HG03108 (cell line): ENCODE measurements around the gene SFTPB.

Experiments
- ATAC-seq: cut with Tn5 transposase; IDR thresholded peaks from one replicate; pipeline ENCODE4 v1.9.1; 2021; ENCODE audit warnings: moderate library complexity; ENCODE audit not compliant: unreplicated experiment

Gene SFTPB

DNA sequence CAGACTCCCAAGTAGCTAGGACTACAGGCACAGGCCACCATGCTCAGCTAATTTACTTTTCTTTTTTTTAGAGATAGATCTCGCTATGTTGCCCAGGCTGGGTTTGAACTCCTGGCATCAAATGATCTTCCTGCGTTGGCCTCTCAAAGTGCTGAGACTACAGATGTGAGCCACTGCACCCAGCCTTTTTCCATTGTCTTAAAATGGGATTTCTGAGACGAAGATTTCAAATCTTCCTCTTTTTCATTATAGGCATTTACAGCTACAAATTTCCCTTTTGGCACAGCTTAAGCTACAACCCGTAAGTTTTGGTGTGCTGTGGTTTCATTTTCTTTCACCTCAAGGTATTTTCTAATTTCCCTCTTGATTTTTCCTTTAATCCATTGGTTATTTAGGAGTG is 34.8 kb upstream of the SFTPB start:
- ATAC-seq: no peak

GRCh38 chr2:85702172-85702571 is 34.2 kb upstream of the SFTPB start:
- no peak for ATAC-seq

GRCh38 chr2:85699325-85699724 is 31.3 kb upstream of the SFTPB start:
- ATAC-seq: no peak

DNA sequence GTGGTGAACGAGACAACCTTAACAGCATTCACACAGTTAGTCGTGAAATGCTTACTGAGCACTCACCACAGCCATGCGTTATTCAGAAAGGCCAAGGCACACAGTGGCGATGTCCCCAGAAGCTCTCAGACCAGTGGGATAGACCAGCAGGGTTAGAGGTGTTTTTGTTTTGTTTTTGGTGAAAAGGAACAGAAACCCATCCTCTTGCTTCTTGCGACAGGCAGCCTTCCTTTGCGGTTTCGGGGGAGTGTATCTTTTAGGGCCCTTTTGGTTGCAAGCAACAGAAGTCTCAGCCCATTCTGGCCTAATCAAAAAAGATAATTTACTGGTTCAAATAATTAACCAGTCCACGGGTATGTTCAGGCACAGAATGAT is 30.9 kb upstream of the SFTPB start:
- ATAC-seq: no peak

- ATAC-seq: no peak
Measured at GRCh38 chr2:85698184-85698879, 30.3 kb upstream of the SFTPB start.

- ATAC-seq: no peak
Measured at GRCh38 chr2:85697716-85698115, 29.7 kb upstream of the SFTPB start.

DNA sequence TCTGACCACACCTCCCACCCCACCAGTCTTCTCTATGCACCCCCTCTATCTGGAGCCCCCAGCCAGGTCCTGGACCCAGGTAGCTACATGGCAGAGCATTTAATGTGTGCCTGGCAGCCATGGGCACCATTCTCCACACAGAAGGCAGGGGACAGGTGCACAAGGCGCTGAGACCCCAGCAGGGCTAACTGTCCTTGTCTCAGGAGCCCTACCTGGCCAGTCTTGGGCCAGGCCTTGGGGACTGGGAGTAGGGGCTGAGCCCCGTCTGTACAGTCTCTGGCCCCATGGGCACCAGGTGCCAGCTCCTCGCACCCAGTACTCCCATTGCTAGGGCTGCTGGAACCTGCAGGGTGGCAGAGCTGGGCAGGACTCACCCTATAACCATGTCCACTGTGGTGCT is 29.1 kb upstream of the SFTPB start:
- ATAC-seq: no peak

DNA sequence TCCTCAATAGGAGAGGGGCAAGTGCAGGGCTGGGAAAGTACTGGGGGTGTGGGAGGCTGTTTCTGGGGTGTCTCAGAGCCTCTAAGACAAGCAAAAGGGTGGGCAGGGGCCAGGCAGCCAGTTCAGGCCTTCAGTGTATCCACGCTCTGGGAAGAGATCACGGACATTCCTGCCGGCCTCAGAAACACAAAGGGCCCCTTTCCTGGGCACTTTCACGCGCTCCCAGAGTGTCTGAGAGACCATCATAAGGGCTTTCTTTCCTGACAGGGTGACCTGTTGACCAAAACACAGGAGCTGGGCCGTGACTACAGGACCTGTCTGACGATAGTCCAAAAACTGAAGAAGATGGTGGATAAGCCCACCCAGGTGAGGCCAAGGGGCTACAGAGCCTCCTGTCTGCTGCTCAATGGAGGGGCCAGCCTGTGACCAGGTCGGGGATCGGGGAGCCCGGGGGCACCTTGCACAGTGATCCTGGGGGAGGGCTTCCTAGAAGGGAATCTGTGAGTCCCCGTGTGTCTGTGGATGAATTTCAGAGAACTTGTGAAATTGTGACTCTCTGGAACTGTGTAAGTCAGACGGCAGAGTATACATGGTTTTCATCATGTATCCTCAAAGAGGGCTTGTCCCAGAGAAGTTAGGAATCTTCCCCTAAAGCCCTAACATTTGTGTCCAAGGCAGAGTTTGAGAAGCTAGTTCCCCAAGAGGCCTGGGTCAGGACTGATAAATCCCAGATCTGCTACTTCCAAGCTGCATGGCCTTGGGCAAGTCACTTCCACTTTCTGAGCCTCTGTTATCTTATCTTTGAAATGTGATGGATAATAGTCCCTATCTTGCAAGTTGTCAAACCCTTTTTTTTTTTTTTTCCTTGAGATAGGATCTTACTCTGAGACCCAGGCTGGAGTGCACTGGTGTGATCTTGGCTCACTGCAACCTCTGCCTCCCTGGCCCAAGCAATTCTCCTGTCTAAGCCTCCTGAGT is 28.0 kb upstream of the SFTPB start:
- no peak for ATAC-seq

DNA sequence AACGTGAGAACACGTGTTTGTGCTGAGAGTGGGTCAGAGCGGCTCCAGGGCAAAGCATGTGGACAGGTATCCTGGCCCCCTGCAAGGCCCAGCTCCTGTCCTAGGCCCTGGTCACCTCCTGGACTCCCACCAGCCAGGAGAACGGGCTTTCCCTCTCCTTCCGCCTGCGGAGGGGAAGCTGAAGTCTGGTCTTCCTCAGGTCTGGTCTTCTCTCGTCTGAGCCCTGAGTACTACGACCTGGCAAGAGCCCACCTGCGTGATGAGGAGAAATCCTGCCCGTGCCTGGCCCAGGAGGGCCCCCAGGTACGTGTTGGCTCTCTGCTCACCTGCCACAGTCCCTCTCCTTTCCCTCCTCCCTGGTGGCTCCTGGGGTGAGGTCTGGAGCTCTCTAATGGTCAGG is 27.1 kb upstream of the SFTPB start:
- no peak for ATAC-seq

DNA sequence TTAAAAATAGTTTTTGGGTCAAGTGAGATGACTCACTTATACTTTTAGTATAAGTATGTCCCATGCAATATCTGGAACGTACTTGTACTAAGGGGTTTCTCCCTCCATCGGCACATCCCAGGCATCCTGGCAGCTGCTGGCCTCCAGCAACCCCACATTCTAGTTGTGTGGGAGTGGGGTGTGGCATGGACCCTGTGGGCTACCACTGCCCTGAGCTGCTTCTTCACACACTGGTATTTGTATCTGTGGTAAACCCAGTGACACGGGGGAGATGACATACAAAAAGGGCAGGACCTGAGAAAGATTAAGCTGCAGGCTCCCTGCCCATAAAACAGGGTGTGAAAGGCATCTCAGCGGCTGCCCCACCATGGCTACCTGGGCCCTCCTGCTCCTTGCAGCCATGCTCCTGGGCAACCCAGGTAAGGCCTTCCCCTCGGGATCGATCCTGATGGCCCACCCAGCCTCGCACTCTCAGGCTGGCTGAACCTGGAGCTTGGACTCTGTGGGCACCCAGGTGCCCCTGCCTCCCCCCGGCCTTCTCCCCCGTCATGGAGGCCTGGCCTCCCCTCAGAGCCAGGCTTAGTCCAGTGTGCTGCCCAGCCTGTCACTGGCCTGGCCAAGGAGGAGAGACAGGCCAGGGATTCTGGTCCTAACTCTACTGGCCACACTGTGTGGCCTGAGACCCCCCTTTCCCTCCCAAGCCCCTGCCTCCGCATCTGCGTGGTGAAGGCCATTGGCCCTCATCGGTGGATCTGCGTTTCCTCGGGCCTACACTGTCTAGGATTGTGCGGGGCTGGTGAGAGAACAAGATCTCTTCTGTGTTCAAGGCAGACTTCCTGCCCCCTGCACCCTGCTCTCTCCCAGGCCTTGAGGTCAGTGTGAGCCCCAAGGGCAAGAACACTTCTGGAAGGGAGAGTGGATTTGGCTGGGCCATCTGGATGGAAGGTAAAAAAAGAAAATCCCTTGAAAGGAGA is 26.3 kb upstream of the SFTPB start, which contains the start of gene GNLY:
Gene GNLY (plus strand): TSS at position 307 of the 974 bp plus-strand sequence. CDS start 61 bp downstream, at position 368.
- ATAC-seq: no peak

DNA sequence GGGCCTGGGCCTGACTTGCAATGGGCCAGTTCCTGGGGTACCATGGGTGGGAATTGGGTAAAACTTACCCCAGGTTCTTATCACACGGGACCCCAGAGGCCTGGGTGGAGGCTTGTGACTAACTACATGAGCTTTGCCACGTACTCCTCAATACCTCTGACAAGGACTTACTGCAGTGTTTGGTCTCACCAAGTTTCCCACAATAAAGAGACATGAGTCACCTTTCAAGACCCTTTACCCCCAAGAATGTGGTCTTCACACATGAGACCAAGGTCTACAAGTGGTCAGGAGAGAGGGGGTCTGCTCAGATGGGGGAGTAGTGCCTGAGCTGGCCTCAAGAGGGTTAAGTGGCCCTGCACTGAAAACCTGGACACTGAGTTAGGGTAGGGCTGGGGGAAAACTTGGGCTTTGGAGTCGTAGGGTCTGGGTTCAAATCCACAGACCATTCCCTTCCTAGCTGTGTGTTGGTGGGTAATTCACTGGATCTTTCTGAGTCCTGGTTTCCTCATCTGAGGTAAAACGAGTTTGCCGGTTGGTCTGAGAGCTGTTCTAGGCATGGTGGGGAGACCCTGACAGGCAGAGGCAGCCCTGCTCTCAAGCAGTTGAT is 24.1 kb upstream of the SFTPB start:
- no peak for ATAC-seq

DNA sequence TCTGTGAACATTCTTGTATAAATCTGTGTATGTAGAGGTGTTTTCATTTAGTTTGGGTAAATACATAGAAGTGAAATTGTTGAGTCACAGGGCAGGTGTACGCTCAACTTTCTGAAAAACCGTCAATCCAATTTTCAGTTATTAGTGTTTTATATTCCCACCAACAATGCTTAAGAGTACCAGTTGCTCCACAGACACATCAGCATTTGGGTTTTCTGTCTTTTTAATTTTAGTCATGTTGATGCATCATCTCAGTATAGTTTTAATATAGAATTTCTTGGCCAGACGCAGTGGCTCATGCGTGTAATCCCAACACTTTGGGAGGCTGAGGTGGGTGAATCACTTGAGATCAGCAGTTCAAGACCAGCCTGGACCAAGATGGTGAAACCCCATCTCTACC is 22.9 kb upstream of the SFTPB start:
- no peak for ATAC-seq

- no peak for ATAC-seq
Measured at GRCh38 chr2:85684806-85685205, 16.8 kb upstream of the SFTPB start.

GRCh38 chr2:85684380-85684779 is 16.4 kb upstream of the SFTPB start:
- ATAC-seq: no peak

- ATAC-seq: no peak
Measured at GRCh38 chr2:85682378-85682777, 14.4 kb upstream of the SFTPB start.

DNA sequence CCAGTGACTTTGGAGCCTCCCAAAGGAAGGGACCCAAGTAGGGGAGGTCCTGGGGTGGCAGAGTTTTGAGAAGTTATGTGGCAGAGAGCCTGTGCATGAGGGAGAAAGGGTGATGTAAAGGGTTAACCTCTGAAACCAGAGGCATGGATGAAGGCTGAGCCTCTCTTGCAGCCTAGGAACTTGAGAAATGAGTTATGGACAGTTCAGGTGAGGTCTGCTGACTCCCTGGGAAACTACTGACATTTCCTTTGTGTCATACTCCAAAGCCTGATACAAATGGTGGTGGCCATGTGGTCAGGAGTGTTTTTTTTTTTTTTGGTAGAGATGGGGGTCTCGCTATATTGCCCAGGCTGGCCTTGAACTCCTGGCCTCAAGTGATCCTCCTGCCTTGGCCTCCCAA is 13.8 kb upstream of the SFTPB start:
- ATAC-seq: no peak

- ATAC-seq: no peak
Measured at GRCh38 chr2:85681372-85681763, 13.4 kb upstream of the SFTPB start.

- ATAC-seq: no peak
Measured at GRCh38 chr2:85680707-85681371, 12.8 kb upstream of the SFTPB start.

GRCh38 chr2:85678794-85679672 is 11.0 kb upstream of the SFTPB start:
- ATAC-seq: no peak
